HepG2 (cell line): ENCODE results near the gene NXT1. TPM values are rescaled to one million over a fixed set of nuclear protein-coding genes. Genes with fewer than 3 reads are reported as not detected.
A peak's percentile ranks its signal among the peaks of the same experiment; 100 is the strongest.

Source experiments
- ATAC-seq: fragments of 200-7000 bp; cut with Tn5 transposase; 3 replicates; pipeline ENCODE4 v1.9.1; 2020; ENCODE audit warnings: mild to moderate bottlenecking, moderate library complexity
- BruUV-seq: library from RNA; stranded (reverse); fragments of 400-500 nt; replicated peaks from 2 replicates; lab custom pipeline; 2021; lab: Mats Ljungman, UMichigan
- CTCF ChIA-PET: fragments of 300-600 bp; formaldehyde crosslinking; extraction: SDS; loops from one replicate; lab custom pipeline; 2021; ENCODE audit warnings: low total read pairs, inconsistent platforms, low intra/inter-chr PET ratio; lab: Yijun Ruan, JAX
- POLR2A ChIA-PET: fragments of 350-600 bp; sonication (Branson Sonifier 250); formaldehyde crosslinking; loops from one replicate; lab custom pipeline; 2020; ENCODE audit warnings: antibody characterized with exemption, inconsistent platforms; lab: Yijun Ruan, JAX
- DNase-seq: peaks from one replicate; pipeline ENCODE4 v3.0.0-alpha.2; 2015; ENCODE audit warnings: low spot score
- FAIRE-seq: peaks from 3 replicates; lab custom pipeline; 2011; peaks lifted over from hg19 to GRCh38; lab: Jason Lieb, UNC
- H2AFZ ChIP-seq: one replicate; pipeline ENCODE4 v1.6.1; 2011; ENCODE audit warnings: low read length, inconsistent platforms
- H3K27ac ChIP-seq: fragments of 300-600 bp; 3 replicates; pipeline ENCODE4 v1.8.0; 2011; ENCODE audit warnings: mixed run types, mild to moderate bottlenecking, mixed read lengths, low read length, inconsistent platforms; ENCODE audit not compliant: insufficient read depth; ENCODE audit errors: extremely low read length
- H3K27me3 ChIP-seq, 2 experiments: fragments of 200-600 bp in 1 of 2; 2 replicates in 1 of 2; 3 replicates in 1 of 2; pipeline versions ENCODE4 v1.6.0 to v1.8.0; 2011; ENCODE audit warnings: low read length in 2 of 2, mild to moderate bottlenecking in 2 of 2, moderate library complexity in 2 of 2, inconsistent platforms in 1 of 2; ENCODE audit not compliant: insufficient read depth in 2 of 2, control insufficient read depth in 1 of 2
- H3K36me3 ChIP-seq, 2 experiments: fragments of 200-600 bp in 1 of 2; replicated peaks in 1 of 2; 2 replicates in 1 of 2; 3 replicates in 1 of 2; pipeline versions ENCODE4 v1.5.1 to v1.8.0; 2011; ENCODE audit warnings: low read length in 2 of 2, inconsistent platforms in 1 of 2; ENCODE audit not compliant: insufficient read depth in 2 of 2, control insufficient read depth in 1 of 2
- H3K4me1 ChIP-seq: 2 replicates; pipeline ENCODE4 v1.5.1; 2012; ENCODE audit warnings: low read length, inconsistent platforms; ENCODE audit not compliant: insufficient read depth
- H3K4me2 ChIP-seq: 2 replicates; pipeline ENCODE4 v1.6.0; 2011; ENCODE audit warnings: low read depth, low read length, inconsistent platforms
- H3K4me3 ChIP-seq, 3 experiments: fragments of 200-600 bp in 1 of 3; sonication (generic), shearing (Covaris generic) in 1 of 3; replicated peaks in 1 of 3; 2 replicates each; pipeline ENCODE4 v1.5.1; 2011 to 2016; ENCODE audit warnings: low read length in 3 of 3, inconsistent platforms in 2 of 3, low read depth in 2 of 3, mild to moderate bottlenecking in 2 of 3, control low read depth in 1 of 3, mixed read lengths in 1 of 3; ENCODE audit not compliant: insufficient read depth in 1 of 3
- H3K79me2 ChIP-seq: one replicate; pipeline ENCODE4 v1.6.1; 2011; ENCODE audit warnings: low read length, inconsistent platforms; ENCODE audit not compliant: insufficient read depth
- H3K9ac ChIP-seq: 2 replicates; pipeline ENCODE4 v1.6.0; 2011; ENCODE audit warnings: mild to moderate bottlenecking, low read depth, low read length, inconsistent platforms; ENCODE audit not compliant: insufficient read depth
- H3K9me3 ChIP-seq: 2 replicates; pipeline ENCODE4 v1.5.1; 2012; ENCODE audit warnings: mild to moderate bottlenecking, low read length
- H4K20me1 ChIP-seq: 2 replicates; pipeline ENCODE4 v1.6.0; 2011; ENCODE audit warnings: inconsistent platforms, mild to moderate bottlenecking, low read length, moderate library complexity; ENCODE audit not compliant: insufficient read depth
- FOSL1 ChIP-seq: sonication (generic); formaldehyde crosslinking; IDR thresholded peaks from 2 replicates; pipeline ENCODE4 v1.9.0; 2021; ENCODE audit warnings: missing genetic modification reagents, borderline replicate concordance
- FOXO1 ChIP-seq: sonication (generic); formaldehyde crosslinking; IDR thresholded peaks from 2 replicates; pipeline ENCODE4 v1.4.0; 2020; ENCODE audit warnings: missing genetic modification reagents
- MIER3 ChIP-seq: IDR thresholded peaks from 2 replicates; pipeline ENCODE4 v1.6.1; 2016; ENCODE audit warnings: missing compliant biosample characterization, borderline replicate concordance
- NCOA5 ChIP-seq: sonication (generic); formaldehyde crosslinking; IDR thresholded peaks from 2 replicates; pipeline ENCODE4 v1.4.0; 2020; ENCODE audit warnings: missing genetic modification reagents
- PCBP1 ChIP-seq: fragments of 200-400 bp; formaldehyde crosslinking; IDR thresholded peaks from 2 replicates; pipeline ENCODE4 v1.6.1; 2017; ENCODE audit warnings: mild to moderate bottlenecking, low read depth, low read length, borderline replicate concordance
- POLR2A ChIP-seq, 2 experiments: IDR thresholded peaks; 2 replicates each; pipeline ENCODE4 v1.6.1; 2011; ENCODE audit warnings: low read depth in 2 of 2, low read length in 2 of 2, mild to moderate bottlenecking in 1 of 2, moderate library complexity in 1 of 2; ENCODE audit not compliant: insufficient read depth in 1 of 2
- REST ChIP-seq, 2 experiments: IDR thresholded peaks; 2 replicates each; pipeline ENCODE4 v1.6.1; 2011 to 2012; ENCODE audit warnings: low read length in 2 of 2, borderline replicate concordance in 1 of 2, low read depth in 1 of 2, mild to moderate bottlenecking in 1 of 2, moderate library complexity in 1 of 2
- TFDP1 ChIP-seq: IDR thresholded peaks from 2 replicates; pipeline ENCODE4 v1.6.1; 2016; ENCODE audit warnings: missing compliant biosample characterization, missing genetic modification reagents, borderline replicate concordance
- ZC3H13 ChIP-seq: sonication (generic); formaldehyde crosslinking; IDR thresholded peaks from 2 replicates; pipeline ENCODE4 v1.8.1; 2023; ENCODE audit warnings: mild to moderate bottlenecking, missing genetic modification reagents, moderate library complexity
- ZNF10 ChIP-seq: sonication (generic); formaldehyde crosslinking; IDR thresholded peaks from 2 replicates; pipeline ENCODE4 v1.4.0; 2020; ENCODE audit warnings: mild to moderate bottlenecking, low read depth, missing genetic modification reagents, borderline replicate concordance
- ZNF773 ChIP-seq: sonication (generic); formaldehyde crosslinking; IDR thresholded peaks from 2 replicates; pipeline ENCODE4 v1.4.0; 2020; ENCODE audit warnings: missing genetic modification reagents, borderline replicate concordance
- WGBS: methylation state at CpG from one replicate; pipeline ENCODE4 v1.1.6; 2017; ENCODE audit warnings: low lambda C conversion rate; 5-methylcytosine and 5-hydroxymethylcytosine counted together
- in situ Hi-C: cut with HindIII; loops from 2 replicates; pipeline ENCODE4 v1.10.0; 2017; ENCODE audit warnings: low pct_unique_long_range_greater_than_20kb; ENCODE audit not compliant: extremely low pct_ligation_motif_present
- intact Hi-C: fragments of 100-400 bp; cut with micrococcal nuclease; formaldehyde crosslinking; loops from one replicate; pipeline ENCODE4 v1.10.0; 2022; ENCODE audit not compliant: unreplicated experiment
- polyA plus RNA-seq, 8 experiments: library from polyadenylated mRNA; depleted of rRNA in 3 of 8; stranded (reverse) in 7 of 8; unstranded in 1 of 8; fragments of >200 nt; fragmentation: Illumina TruSeq in 4 of 8; extraction: Trizol in 4 of 8; gene quantifications; 2 replicates each; pipeline versions ENCODE4 v1.2.1 to v1.2.3, GENCODE V29; 2011 to 2016; ENCODE audit warnings: low read depth in 4 of 8, missing spikeins in 1 of 8, mixed read lengths in 1 of 8; ENCODE audit not compliant: insufficient read depth in 1 of 8
- total RNA-seq, 5 experiments: library from RNA; depleted of rRNA; stranded (reverse); fragments of >200 nt; fragmentation: Illumina TruSeq; extraction: Trizol; gene quantifications; 2 replicates each; pipeline ENCODE4 v1.2.3, GENCODE V29; 2016; ENCODE audit warnings: low read depth in 1 of 5
- TF ChIP-seq, protein P1 (sequence below): sonication (generic); formaldehyde crosslinking; IDR thresholded peaks from 2 replicates; pipeline ENCODE4 v1.5.0; 2020; ENCODE audit warnings: mild to moderate bottlenecking, missing genetic modification reagents

The NXT1 gene
- total and polyA plus RNA-seq, 2 of the 13 experiments (the other 11 are each of a cell fraction or from before 2014, with no cell fraction given), result 35.6 to 65.9 TPM

- FAIRE-seq (no peak), ATAC-seq (no peak), DNase-seq (no peak)
- Histone ChIP-seq H3K4me1 (no peaks in the 10 kb centered on the region), H3K79me2 (no peaks in the 10 kb centered on the region), H3K9me3 (no peaks in the 10 kb centered on the region), H3K27ac (no peak overlapping the region), H2AFZ (no peak overlapping the region), H3K27me3 (0 out of 5 replicates have a peak, but pooled peaks cover 0 to 3% of the 10 kb centered on the region in 2 experiments), H3K4me3 (no peak overlapping the region), H3K4me2 (no peak overlapping the region), H4K20me1 (no peaks in the 10 kb centered on the region), H3K9ac (no peak overlapping the region), H3K36me3 (no peaks in the 10 kb centered on the region)
- in situ Hi-C loops (no loop called here), intact Hi-C loops (no loop called here)
- ChIA-PET POLR2A (no interaction called here), CTCF (no interaction called here)
- whole genome bisulfite sequencing, result 5% methylated on average over 4 of the region's 4 CpGs
- TF ChIP-seq ZNF773 (CRISPR knock-in tag) (no peak), PCBP1 (0 out of 2 replicates have a peak, but pooled peaks have one; percentile 57), FOXO1 (no peak)
- BruUV-seq, result no TSS peak
Observed at GRCh38 chr20:23308908-23309307, 41.7 kb upstream of the NXT1 start.

GRCh38 chr20:23309781-23310180 lies 40.8 kb upstream of the NXT1 start:
- intact Hi-C loops (no loop called here), in situ Hi-C loops (no loop called here)
- H3K9ac ChIP-seq, result no peak overlapping the region
- no peaks in the 10 kb centered on the region for H3K79me2 ChIP-seq
- H4K20me1 ChIP-seq, result no peaks in the 10 kb centered on the region
- DNase-seq (no peak), FAIRE-seq (no peak), ATAC-seq (no peak; the same call in 2 of the 3 replicates)
- WGBS, result 58% methylated on average over 10 of the region's 10 CpGs
- H3K4me2 ChIP-seq, result no peak overlapping the region
- H3K9me3 ChIP-seq, result no peaks in the 10 kb centered on the region
- H3K4me3 ChIP-seq, result no peak overlapping the region
- no peak overlapping the region for H2AFZ ChIP-seq
- H3K27me3 ChIP-seq, result 0 out of 5 replicates have a peak, but pooled peaks cover 0 to 3% of the 10 kb centered on the region in 2 experiments
- ChIA-PET CTCF (no interaction called here), POLR2A (no interaction called here)
- H3K4me1 ChIP-seq, result no peaks in the 10 kb centered on the region
- H3K27ac ChIP-seq, result no peak overlapping the region
- H3K36me3 ChIP-seq, result no peaks in the 10 kb centered on the region
- no TSS peak for BruUV-seq
- TF ChIP-seq POLR2A (IDR thresholded peaks at IDR 0.05; ENCODE audit: insufficient read depth in 1 of 2, low read depth in 2 of 2, low read length in 2 of 2), result no peak
- TF ChIP-seq, protein P1, sequence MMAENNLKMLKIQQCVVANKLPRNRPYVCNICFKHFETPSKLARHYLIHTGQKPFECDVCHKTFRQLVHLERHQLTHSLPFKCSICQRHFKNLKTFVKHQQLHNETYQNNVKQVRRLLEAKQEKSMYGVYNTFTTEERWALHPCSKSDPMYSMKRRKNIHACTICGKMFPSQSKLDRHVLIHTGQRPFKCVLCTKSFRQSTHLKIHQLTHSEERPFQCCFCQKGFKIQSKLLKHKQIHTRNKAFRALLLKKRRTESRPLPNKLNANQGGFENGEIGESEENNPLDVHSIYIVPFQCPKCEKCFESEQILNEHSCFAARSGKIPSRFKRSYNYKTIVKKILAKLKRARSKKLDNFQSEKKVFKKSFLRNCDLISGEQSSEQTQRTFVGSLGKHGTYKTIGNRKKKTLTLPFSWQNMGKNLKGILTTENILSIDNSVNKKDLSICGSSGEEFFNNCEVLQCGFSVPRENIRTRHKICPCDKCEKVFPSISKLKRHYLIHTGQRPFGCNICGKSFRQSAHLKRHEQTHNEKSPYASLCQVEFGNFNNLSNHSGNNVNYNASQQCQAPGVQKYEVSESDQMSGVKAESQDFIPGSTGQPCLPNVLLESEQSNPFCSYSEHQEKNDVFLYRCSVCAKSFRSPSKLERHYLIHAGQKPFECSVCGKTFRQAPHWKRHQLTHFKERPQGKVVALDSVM (CRISPR knock-in tag), result no peak
- TF ChIP-seq NCOA5 (CRISPR knock-in tag), result no peak
- no peak for TF ChIP-seq TFDP1 (CRISPR knock-in tag)
- TF ChIP-seq FOSL1 (CRISPR knock-in tag), result no peak
- TF ChIP-seq ZC3H13 (CRISPR knock-in tag), result no peak
- no peak for TF ChIP-seq ZNF10
- TF ChIP-seq MIER3, result no peak
- no peak for TF ChIP-seq REST (IDR thresholded peaks at IDR 0.05; ENCODE audit: borderline replicate concordance in 1 of 2, low read depth in 1 of 2, low read length in 2 of 2)
